GM10266 (cell line): Measurements from ENCODE around the gene KCNQ1.

Experiments used
- DNase-seq: peaks from one replicate; pipeline ENCODE4 v3.0.0; 2012; ENCODE audit errors: extremely low spot score
- CTCF ChIP-seq: IDR thresholded peaks from 2 replicates; pipeline ENCODE4 v1.5.1; 2012; ENCODE audit warnings: mild to moderate bottlenecking, low read depth; ENCODE audit not compliant: control insufficient read depth, insufficient read depth; ENCODE audit errors: missing control alignments

KCNQ1 gene

GRCh38 chr11:2665526-2666400 is 221.0 kb downstream of the KCNQ1 start:
- TF ChIP-seq CTCF: no peak
- DNase-seq: no peak

- no peak for DNase-seq
- no peak for TF ChIP-seq CTCF
Observed at GRCh38 chr11:2666401-2666741, 221.6 kb downstream of the KCNQ1 start.

- no peak for DNase-seq
- no peak for TF ChIP-seq CTCF
Observed at GRCh38 chr11:2666828-2667570, 222.2 kb downstream of the KCNQ1 start.

GRCh38 chr11:2667940-2668339 is 223.1 kb downstream of the KCNQ1 start:
- no peak for DNase-seq
- TF ChIP-seq CTCF: no peak

GRCh38 chr11:2668876-2669275 is 224.1 kb downstream of the KCNQ1 start:
- TF ChIP-seq CTCF: no peak
- DNase-seq: no peak

GRCh38 chr11:2669634-2670469 is 225.0 kb downstream of the KCNQ1 start:
- no peak for TF ChIP-seq CTCF
- no peak for DNase-seq
